Coronary artery (tissue), 2 donors: ENCODE measurements around the gene MRRF.
A peak's percentile ranks its signal among the peaks of the same experiment; 100 is the strongest.
"Not testable (repeated sequence)": the region's sequence is repeated elsewhere in the genome, so short reads cannot be mapped to it uniquely, and the experiment has no call there.

ENCODE experiments used
- DNase-seq: peaks from one replicate; pipeline ENCODE4 v3.0.0-alpha.2; 2017; ENCODE audit warnings: low spot score
- H3K27ac ChIP-seq, 2 donors: fragments of 200-600 bp; sonication (generic); one replicate each; pipeline ENCODE4 v1.5.1; 2016 to 2019
- H3K4me3 ChIP-seq: fragments of 200-600 bp; sonication (generic); 2 replicates; pipeline ENCODE4 v1.5.1; 2016; ENCODE audit warnings: mild to moderate bottlenecking, moderate library complexity
- TF ChIP-seq, protein P1 (sequence below): fragments of 200-600 bp; sonication (generic); IDR thresholded peaks from one replicate; pipeline ENCODE4 v1.5.1; 2019; ENCODE audit warnings: antibody characterized with exemption

The MRRF gene

GRCh38 chr9:122354536-122355199 is 90.0 kb downstream of the MRRF start:
- no peak for DNase-seq
- no peak overlapping the region for H3K4me3 ChIP-seq
- TF ChIP-seq, protein P1, sequence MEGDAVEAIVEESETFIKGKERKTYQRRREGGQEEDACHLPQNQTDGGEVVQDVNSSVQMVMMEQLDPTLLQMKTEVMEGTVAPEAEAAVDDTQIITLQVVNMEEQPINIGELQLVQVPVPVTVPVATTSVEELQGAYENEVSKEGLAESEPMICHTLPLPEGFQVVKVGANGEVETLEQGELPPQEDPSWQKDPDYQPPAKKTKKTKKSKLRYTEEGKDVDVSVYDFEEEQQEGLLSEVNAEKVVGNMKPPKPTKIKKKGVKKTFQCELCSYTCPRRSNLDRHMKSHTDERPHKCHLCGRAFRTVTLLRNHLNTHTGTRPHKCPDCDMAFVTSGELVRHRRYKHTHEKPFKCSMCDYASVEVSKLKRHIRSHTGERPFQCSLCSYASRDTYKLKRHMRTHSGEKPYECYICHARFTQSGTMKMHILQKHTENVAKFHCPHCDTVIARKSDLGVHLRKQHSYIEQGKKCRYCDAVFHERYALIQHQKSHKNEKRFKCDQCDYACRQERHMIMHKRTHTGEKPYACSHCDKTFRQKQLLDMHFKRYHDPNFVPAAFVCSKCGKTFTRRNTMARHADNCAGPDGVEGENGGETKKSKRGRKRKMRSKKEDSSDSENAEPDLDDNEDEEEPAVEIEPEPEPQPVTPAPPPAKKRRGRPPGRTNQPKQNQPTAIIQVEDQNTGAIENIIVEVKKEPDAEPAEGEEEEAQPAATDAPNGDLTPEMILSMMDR = no peak
- no peak overlapping the region for H3K27ac ChIP-seq

DNA sequence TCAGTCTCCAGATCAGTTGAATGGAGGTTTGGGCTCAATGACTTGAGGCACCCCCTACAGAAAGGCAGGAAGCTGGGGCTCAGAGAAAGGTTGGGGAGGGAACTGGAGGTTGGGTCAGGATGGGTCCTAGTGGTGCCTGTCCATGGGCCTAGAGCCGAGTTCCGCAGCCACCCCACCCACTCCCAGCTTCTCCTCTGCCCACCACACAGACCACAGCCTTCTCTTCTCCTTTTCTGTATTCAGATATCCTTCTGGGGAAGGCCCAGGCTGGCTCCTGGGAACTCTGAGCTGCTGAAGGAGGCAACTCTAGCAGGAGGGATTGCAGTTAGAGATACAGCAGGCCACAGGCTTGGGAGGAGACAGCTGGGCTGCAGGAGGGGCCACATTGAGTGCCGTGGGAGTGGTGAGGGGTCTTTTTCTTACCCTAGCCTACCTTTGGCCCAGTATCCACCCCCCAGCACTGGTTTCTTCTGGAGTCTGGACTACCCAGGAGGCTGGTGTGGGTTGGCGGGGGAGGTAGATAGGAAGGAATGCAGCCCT is 90.7 kb downstream of the MRRF start:
- Histone ChIP-seq H3K27ac (no peak overlapping the region), H3K4me3 (no peak overlapping the region)
- TF ChIP-seq, protein P1 = no peak
- no peak for DNase-seq

GRCh38 chr9:122356627-122357026 is 91.9 kb downstream of the MRRF start:
- no peak for DNase-seq
- Histone ChIP-seq H3K4me3 (no peak overlapping the region), H3K27ac (no peak overlapping the region)
- TF ChIP-seq, protein P1 = no peak

DNA sequence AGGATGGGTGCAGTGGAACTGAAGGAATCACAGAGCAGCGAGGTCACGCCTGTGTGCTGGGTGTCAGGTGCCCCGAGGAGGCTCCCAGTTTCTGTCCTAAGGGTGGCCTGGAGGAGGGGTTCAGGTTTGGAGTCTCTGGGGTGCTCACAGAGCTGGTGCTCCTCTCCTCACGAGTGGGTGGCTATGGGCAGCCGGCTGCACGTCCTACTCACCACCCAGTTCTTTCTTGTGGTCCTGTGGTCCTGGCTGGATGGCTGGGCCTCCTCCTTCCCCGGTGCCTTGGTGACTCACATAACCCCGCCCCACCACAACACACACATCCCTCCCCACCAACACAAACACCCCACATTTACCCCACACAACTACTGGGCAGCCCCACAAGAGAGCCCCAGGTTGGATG is 96.2 kb downstream of the MRRF start:
- H3K27ac ChIP-seq = no peak overlapping the region
- TF ChIP-seq, protein P1 = no peak

GRCh38 chr9:122363131-122363530 is 98.4 kb downstream of the MRRF start:
- H3K4me3 ChIP-seq, H3K27ac ChIP-seq, DNase-seq: not testable (repeated sequence)

More for the DNA sequence above, 96.2 kb downstream of the MRRF start:
- no peak for DNase-seq
- H3K4me3 ChIP-seq = no peak overlapping the region

DNA sequence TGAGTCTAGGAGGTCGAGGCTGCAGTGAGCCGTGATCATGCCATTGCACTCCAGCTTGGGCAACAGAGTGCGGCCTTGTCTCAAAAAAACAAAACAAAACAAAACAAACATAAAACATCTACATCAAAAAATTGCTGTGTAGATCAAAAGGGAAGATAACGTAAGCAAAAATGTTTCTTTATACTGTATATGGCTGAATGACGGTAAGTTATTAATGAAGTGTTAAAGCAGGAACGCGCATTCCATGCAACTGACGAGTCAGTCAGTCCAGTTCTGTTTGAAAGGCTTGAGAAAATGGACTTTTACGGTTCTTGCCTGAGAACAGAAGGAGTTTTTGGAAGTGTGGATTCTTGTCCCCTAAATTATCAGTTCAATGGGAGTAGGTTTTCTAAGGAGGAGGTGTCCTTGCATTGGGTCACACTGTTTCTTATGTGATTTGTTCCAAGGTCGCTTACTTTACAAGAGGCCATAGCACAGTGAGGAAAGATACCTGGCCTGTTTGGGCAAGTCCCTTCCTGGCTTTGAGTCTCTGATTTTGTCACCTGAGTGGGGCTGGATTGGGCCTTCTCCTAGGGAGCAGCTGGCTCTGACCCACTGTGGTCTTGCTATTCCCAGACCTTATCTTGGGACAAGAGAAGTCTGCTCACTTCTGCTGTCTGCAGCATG is 99.6 kb downstream of the MRRF start:
- H3K27ac ChIP-seq = no peak overlapping the region
- TF ChIP-seq, protein P1 = no peak
- no peak overlapping the region for H3K4me3 ChIP-seq
- no peak for DNase-seq

- no peak for DNase-seq
These were observed 100.1 kb downstream of the MRRF start for GRCh38 chr9:122364783-122365150.

More at GRCh38 chr9:122364783-122365150, 100.1 kb downstream of the MRRF start:
- Histone ChIP-seq H3K4me3 (no peak overlapping the region), H3K27ac (peak overlapping the region in 1 of 2 donors; percentile 12)
- TF ChIP-seq, protein P1 = no peak
